MG63 (cell line): Measurements from ENCODE around the gene CD8A. TPM values are rescaled to one million over a fixed set of nuclear protein-coding genes. Genes with fewer than 3 reads are reported as not detected.

ENCODE experiments used
- DNase-seq: peaks from one replicate; pipeline ENCODE4 v3.0.0-alpha.2; 2020
- H3K27me3 ChIP-seq: fragments of 250-450 bp; sonication (Bioruptor Pico); 2 replicates; pipeline ENCODE4 v1.5.1; 2020; ENCODE audit warnings: mild to moderate bottlenecking, moderate library complexity
- H3K36me3 ChIP-seq: fragments of 250-450 bp; sonication (Bioruptor Pico); 2 replicates; pipeline ENCODE4 v1.5.1; 2020; ENCODE audit warnings: mild to moderate bottlenecking, moderate library complexity
- H3K4me3 ChIP-seq: fragments of 250-450 bp; sonication (Bioruptor Pico); 2 replicates; pipeline ENCODE4 v1.5.1; 2020; ENCODE audit warnings: mild to moderate bottlenecking, moderate library complexity
- H3K9me3 ChIP-seq: fragments of 250-450 bp; sonication (Bioruptor Pico); 2 replicates; pipeline ENCODE4 v1.5.1; 2020; ENCODE audit warnings: mild to moderate bottlenecking, moderate library complexity
- total RNA-seq: library from RNA; depleted of rRNA; stranded (reverse); fragments of >200 nt; shearing (Covaris generic); gene quantifications from 2 replicates; pipeline ENCODE4 v1.2.3, GENCODE V29; 2014; ENCODE audit warnings: low replicate concordance

Gene CD8A
- total RNA-seq, 1 experiment from 2014 or later = not detected

GRCh38 chr2:86818957-86819356 is 28.2 kb upstream of the CD8A start:
- DNase-seq = no peak
- Histone ChIP-seq H3K27me3 (no peaks in the 10 kb centered on the region), H3K4me3 (no peak overlapping the region), H3K9me3 (no peaks in the 10 kb centered on the region; the same call in 1 of the 2 replicates), H3K36me3 (no peaks in the 10 kb centered on the region)

- DNase-seq = no peak
- no peaks in the 10 kb centered on the region; the same call in 1 of the 2 replicates for H3K9me3 ChIP-seq
- H3K27me3 ChIP-seq = no peaks in the 10 kb centered on the region
- H3K36me3 ChIP-seq = no peaks in the 10 kb centered on the region
- no peak overlapping the region for H3K4me3 ChIP-seq
Observed at GRCh38 chr2:86818114-86818801, 27.5 kb upstream of the CD8A start.

- no peak for DNase-seq
- Histone ChIP-seq H3K27me3 (no peaks in the 10 kb centered on the region), H3K4me3 (no peak overlapping the region), H3K9me3 (no peaks in the 10 kb centered on the region; the same call in 1 of the 2 replicates), H3K36me3 (no peaks in the 10 kb centered on the region)
Observed at GRCh38 chr2:86815611-86816010, 24.9 kb upstream of the CD8A start.

GRCh38 chr2:86809481-86810121 is 18.9 kb upstream of the CD8A start:
- no peak for DNase-seq
- Histone ChIP-seq H3K36me3 (no peaks in the 10 kb centered on the region), H3K27me3 (no peaks in the 10 kb centered on the region), H3K4me3 (no peak overlapping the region), H3K9me3 (no peaks in the 10 kb centered on the region)

GRCh38 chr2:86808315-86809161 is 17.8 kb upstream of the CD8A start:
- H3K9me3 ChIP-seq = no peaks in the 10 kb centered on the region
- peak; percentile 68 for DNase-seq
- H3K4me3 ChIP-seq = peak overlapping the region; percentile 13
- no peaks in the 10 kb centered on the region for H3K36me3 ChIP-seq
- H3K27me3 ChIP-seq = no peaks in the 10 kb centered on the region

GRCh38 chr2:86807468-86808275 is 17.0 kb upstream of the CD8A start:
- Histone ChIP-seq H3K36me3 (no peaks in the 10 kb centered on the region), H3K4me3 (peak overlapping the region; percentile 13), H3K9me3 (no peaks in the 10 kb centered on the region), H3K27me3 (no peaks in the 10 kb centered on the region)
- DNase-seq = no peak

GRCh38 chr2:86807133-86807467 is 16.4 kb upstream of the CD8A start:
- Histone ChIP-seq H3K4me3 (no peak overlapping the region), H3K27me3 (no peaks in the 10 kb centered on the region), H3K9me3 (no peaks in the 10 kb centered on the region), H3K36me3 (no peaks in the 10 kb centered on the region)
- DNase-seq = no peak

- H3K4me3 ChIP-seq = no peak overlapping the region
- no peaks in the 10 kb centered on the region for H3K9me3 ChIP-seq
- no peaks in the 10 kb centered on the region for H3K36me3 ChIP-seq
- no peak for DNase-seq
- H3K27me3 ChIP-seq = no peaks in the 10 kb centered on the region
Observed at GRCh38 chr2:86806059-86806857, 15.5 kb upstream of the CD8A start.

GRCh38 chr2:86800856-86801567 is 10.3 kb upstream of the CD8A start:
- DNase-seq = no peak
- H3K36me3 ChIP-seq = no peaks in the 10 kb centered on the region
- no peaks in the 10 kb centered on the region for H3K27me3 ChIP-seq
- no peak overlapping the region for H3K4me3 ChIP-seq
- H3K9me3 ChIP-seq = peaks cover 3% of the 10 kb centered on the region

GRCh38 chr2:86794861-86795260 is 4.1 kb upstream of the CD8A start:
- no peaks in the 10 kb centered on the region for H3K36me3 ChIP-seq
- H3K27me3 ChIP-seq = peaks cover 16% of the 10 kb centered on the region
- H3K9me3 ChIP-seq = peaks cover 4% of the 10 kb centered on the region
- DNase-seq = no peak
- H3K4me3 ChIP-seq = no peak overlapping the region

- H3K27me3 ChIP-seq = peaks cover 26% of the 10 kb centered on the region
- no peak for DNase-seq
- peaks cover 4% of the 10 kb centered on the region for H3K9me3 ChIP-seq
- no peaks in the 10 kb centered on the region for H3K36me3 ChIP-seq
- no peak overlapping the region for H3K4me3 ChIP-seq
Observed at GRCh38 chr2:86793752-86794151, 3.0 kb upstream of the CD8A start.

GRCh38 chr2:86791573-86791972 is 860 bp upstream of the CD8A start:
- Histone ChIP-seq H3K4me3 (no peak overlapping the region), H3K36me3 (no peaks in the 10 kb centered on the region), H3K27me3 (peaks cover 29% of the 10 kb centered on the region), H3K9me3 (peaks cover 4% of the 10 kb centered on the region; the same call in 1 of the 2 replicates)
- no peak for DNase-seq

GRCh38 chr2:86790134-86790675 is 508 bp downstream of the CD8A start:
- Histone ChIP-seq H3K4me3 (no peak overlapping the region), H3K27me3 (peaks cover 29% of the 10 kb centered on the region), H3K9me3 (no peaks in the 10 kb centered on the region), H3K36me3 (no peaks in the 10 kb centered on the region)
- DNase-seq = no peak

GRCh38 chr2:86789687-86790133 is 1.0 kb downstream of the CD8A start:
- Histone ChIP-seq H3K27me3 (peaks cover 29% of the 10 kb centered on the region), H3K4me3 (no peak overlapping the region), H3K36me3 (no peaks in the 10 kb centered on the region), H3K9me3 (no peaks in the 10 kb centered on the region)
- no peak for DNase-seq
